SK-N-MC (cell line): ENCODE data around the gene PLEKHB1.

Source experiments
- EZH2 ChIP-seq: fragments of 200-600 bp; sonication (generic); IDR thresholded peaks from one replicate; pipeline ENCODE4 v1.6.1; 2017; ENCODE audit warnings: antibody characterized with exemption
- POLR2AphosphoS5 ChIP-seq: IDR thresholded peaks from 2 replicates; pipeline ENCODE4 v1.6.1; 2012; ENCODE audit warnings: mild to moderate bottlenecking, low read depth, low read length, borderline replicate concordance

DNA sequence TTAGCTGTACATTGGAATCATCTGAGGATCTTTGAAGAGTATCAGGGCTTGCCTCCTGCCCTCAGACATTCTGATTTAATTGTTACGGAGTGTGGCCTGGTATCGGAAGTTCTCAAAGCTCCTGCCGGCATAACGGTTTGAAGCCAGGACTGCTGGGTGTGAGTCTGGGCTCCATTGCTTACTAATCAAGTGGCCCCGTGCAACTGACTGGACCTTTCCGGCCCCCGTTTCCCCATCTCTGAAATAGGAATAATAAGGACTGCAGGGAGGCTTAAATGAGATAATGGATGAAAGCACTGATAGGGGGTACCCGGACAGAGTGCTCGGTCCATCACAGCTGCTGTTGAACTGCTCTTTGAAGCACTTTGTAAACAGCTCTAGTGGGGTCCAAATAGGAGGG, 1.7 kb downstream of the PLEKHB1 start:
- no peak for TF ChIP-seq POLR2AphosphoS5
- no peak for TF ChIP-seq EZH2
